Pancreas (tissue), 10 donors: Measurements from ENCODE around the gene COG3. TPM values are rescaled to one million over a fixed set of nuclear protein-coding genes. Genes with fewer than 3 reads are reported as not detected.
A peak's percentile ranks its signal among the peaks of the same experiment; 100 is the strongest.
"Not testable (repeated sequence)": the region's sequence is repeated elsewhere in the genome, so short reads cannot be mapped to it uniquely, and the experiment has no call there.

Experiments
- ATAC-seq, 4 donors: fragments of 200-7000 bp; cut with Tn5 transposase; one replicate each; pipeline versions ENCODE4 v1.8.0 to v1.9.1; 2020; ENCODE audit warnings: mild to moderate bottlenecking in 4 of 4, moderate library complexity in 4 of 4
- DNase-seq, 6 donors: peaks; one replicate each; pipeline ENCODE4 v3.0.0-alpha.2; 2020
- FAIRE-seq: peaks from 2 replicates; lab custom pipeline; 2012; peaks lifted over from hg19 to GRCh38; lab: Jason Lieb, UNC
- H3K27ac ChIP-seq, 4 donors: fragments of 200-600 bp; sonication (generic); 1 replicate in 3 of 4; 2 replicates in 1 of 4; pipeline versions ENCODE4 v1.5.0 to v1.8.0; 2020
- H3K27me3 ChIP-seq, 4 donors: fragments of 200-600 bp; one replicate each; pipeline ENCODE4 v1.8.0; 2021
- H3K36me3 ChIP-seq, 3 donors: fragments of 200-600 bp; sonication (generic) in 1 of 3; one replicate each; pipeline versions ENCODE4 v1.5.0 to v1.8.0; 2020 to 2021
- H3K4me1 ChIP-seq, 3 donors: fragments of 200-600 bp; one replicate each; pipeline ENCODE4 v1.8.0; 2021
- H3K4me3 ChIP-seq, 4 donors: fragments of 200-600 bp; sonication (generic) in 2 of 4; one replicate each; pipeline versions ENCODE4 v1.5.0 to v1.8.0; 2020 to 2021
- H3K9me3 ChIP-seq, 4 donors: fragments of 200-600 bp; one replicate each; pipeline ENCODE4 v1.8.0; 2021
- CTCF ChIP-seq, 4 donors: fragments of 200-600 bp; sonication (generic) in 3 of 4; IDR thresholded peaks; one replicate each; pipeline versions ENCODE4 v1.5.0 to v1.8.0; 2021; ENCODE audit warnings: antibody characterized with exemption in 4 of 4
- WGBS, 2 donors: extraction: QIAGEN DNeasy Blood & Tissue Kit; methylation state at CpG; one replicate each; pipeline ENCODE4 v1.1.7; 2013; 5-methylcytosine and 5-hydroxymethylcytosine counted together
- intact Hi-C, 3 donors: fragments of 100-400 bp; cut with DNase I; formaldehyde crosslinking; loops; one replicate each; pipeline versions ENCODE4 v1.11.1 to v1.14.2; 2022
- polyA plus RNA-seq, 2 donors: library from polyadenylated mRNA; stranded (reverse); fragments of 200-250 nt; gene quantifications; one replicate each; pipeline ENCODE4 v1.2.3, GENCODE V29; 2013
- total RNA-seq, 6 donors: library from RNA; stranded (reverse); fragmentation: NEBNext Ultra II Directional in 4 of 6; extraction: Animal tissue kit (Norgen Biotek cat#: 25700) in 4 of 6; gene quantifications; one replicate each; pipeline versions ENCODE4 v1.2.1 to v1.2.4, GENCODE V29; 2021 to 2023
- donor health status: healthy with polysubstance abuse.
- donor health status: DM: no; HTN: no; CAD: no; lungs with moderate emphysema.
- donor health status: DM: no; HTN: no; CAD: no.
- donor health status: control.
- donor health status: control.
- donor health status: Bipolar disorder and iron deficiency.
- donor health status: DM: yes; HTN: yes; CAD: no.
- donor health status: DM: no; HTN: no; CAD: no.
- donor health status: DM: no; HTN: no; CAD: no.
- donor health status: DM: yes; HTN: yes; CAD: no.

Gene COG3
- total RNA-seq (10 to 100 TPM; 16.4 to 19.9 (median 18.7) TPM), polyA plus RNA-seq (10 to 100 TPM; 15.0 to 19.4 TPM)

DNA sequence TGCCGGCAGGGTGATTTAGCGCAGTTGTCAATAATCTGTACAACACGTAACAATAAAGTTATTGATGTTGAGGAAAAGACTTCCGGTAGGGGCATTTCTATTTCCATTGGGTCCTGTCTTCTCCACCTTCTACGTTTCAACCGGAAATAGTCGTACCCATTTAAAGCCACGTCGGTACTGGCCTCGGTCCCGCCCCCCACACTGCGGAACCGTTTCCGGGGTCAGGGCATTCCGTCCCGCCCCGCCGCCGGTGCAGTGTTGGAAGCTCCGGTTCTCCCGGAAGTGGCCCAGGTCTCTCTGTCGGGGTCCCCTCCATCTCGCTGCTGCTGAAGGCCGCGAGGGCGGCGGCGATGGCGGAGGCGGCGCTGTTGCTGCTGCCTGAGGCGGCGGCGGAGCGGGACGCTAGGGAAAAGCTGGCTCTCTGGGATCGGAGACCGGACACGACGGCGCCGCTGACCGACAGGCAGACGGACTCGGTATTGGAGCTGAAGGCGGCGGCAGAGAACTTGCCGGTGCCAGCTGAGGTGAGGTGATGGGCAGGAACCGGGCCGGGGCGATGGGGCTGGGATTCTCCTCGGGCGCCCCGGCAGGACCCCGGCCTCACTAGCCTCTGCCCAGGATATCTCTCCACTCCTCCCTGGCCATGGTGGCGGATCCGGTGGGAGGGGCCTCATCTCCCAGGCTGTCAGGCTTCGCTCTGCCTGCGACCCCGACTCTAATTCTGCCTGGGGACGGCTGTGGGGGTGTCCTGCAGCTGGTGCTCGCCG is at the start of gene COG3:
TSS of gene COG3 (plus strand) at position 253 of the 767 bp plus-strand sequence. CDS start at position 351, 98 bp downstream.
- Histone ChIP-seq H3K4me3 (peak within 1 kb of the TSS; percentile 61 to 94 (median 88)), H3K27ac (peak within 1 kb of the TSS; percentile 82 to 95 (median 88)), H3K9me3 (no peaks in the 10 kb centered on the region), H3K36me3 (no peaks in the 10 kb centered on the region), H3K27me3 (no peaks in the 10 kb centered on the region), H3K4me1 (peaks cover 23 to 41% (median 28%) of the 10 kb centered on the region in 3 donors)
- intact Hi-C loops, result loop anchor here in 1 of 3 donors (10.0 kb wide), 1 partner anchor 50 kb away; the partner anchor contains the start of gene SLC25A30
- 0 to 1% methylated on average over 62 of the region's 63 CpGs for WGBS, 2 donors
- TF ChIP-seq CTCF (IDR thresholded peaks at IDR 0.05), result peak in 3 of 4 donors; percentile 13 to 43 (median 31)
- peak; percentile 94 for FAIRE-seq
- ATAC-seq, result peak; percentile 96 to 99 (median 98)
- DNase-seq, result peak; percentile 94 to 96 (median 95)

DNA sequence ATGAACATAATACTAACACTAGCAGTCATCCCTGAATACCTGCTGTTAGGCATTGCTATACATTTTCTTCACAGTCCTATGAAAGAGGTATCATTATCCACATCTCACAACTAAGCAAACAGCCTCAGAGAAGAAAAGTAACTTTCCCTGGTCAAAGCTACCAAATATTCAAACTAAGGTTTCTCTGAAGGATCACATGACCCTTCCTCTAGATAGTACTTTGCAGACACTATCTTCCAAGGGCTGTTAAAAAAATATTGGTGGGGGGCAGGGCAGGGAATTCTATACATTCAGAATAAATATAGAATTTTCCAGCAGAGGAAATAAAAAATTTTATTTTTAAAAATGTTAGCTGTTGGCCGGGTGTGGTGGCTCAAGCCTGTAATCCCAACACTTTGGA is 49.6 kb upstream of the COG3 start:
- H3K4me3 ChIP-seq, result peak overlapping the region in 2 of 4 donors; percentile 23 to 35
- no peak for ATAC-seq

DNA sequence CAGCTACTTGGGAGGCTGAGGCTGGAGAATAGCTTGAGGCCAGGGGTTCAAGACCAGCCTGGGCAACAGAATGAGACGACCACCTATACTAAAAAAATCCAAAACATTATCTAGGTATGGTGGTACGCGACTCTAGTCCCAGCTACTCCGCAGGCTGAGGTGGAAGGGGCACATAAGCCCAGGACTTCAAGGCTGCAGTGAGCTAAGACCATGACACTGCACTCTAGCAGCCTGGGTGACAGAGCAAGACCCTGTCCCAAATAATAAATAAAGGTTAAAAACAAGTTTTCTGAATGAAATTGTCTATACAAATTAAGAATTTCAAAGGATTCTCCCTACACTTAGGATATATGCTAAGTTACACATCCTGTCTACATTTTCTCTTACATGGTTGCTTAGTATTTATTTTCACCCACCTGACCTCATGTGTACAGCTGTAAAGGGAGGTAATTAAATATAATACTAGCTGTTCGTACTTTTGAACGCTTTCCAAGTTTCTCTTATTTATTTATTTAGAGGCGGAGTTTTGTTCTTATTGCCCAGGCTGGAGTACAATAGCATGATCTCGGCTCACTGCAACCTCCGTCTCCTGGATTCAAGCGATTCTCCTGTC is 48.1 kb upstream of the COG3 start:
- peak overlapping the region; percentile 4 to 86 (median 66) for H3K4me3 ChIP-seq
- TF ChIP-seq CTCF (IDR thresholded peaks at IDR 0.05), result no peak
- no peaks in the 10 kb centered on the region for H3K9me3 ChIP-seq
- no peaks in the 10 kb centered on the region for H3K36me3 ChIP-seq
- ATAC-seq (no peak), DNase-seq (no peak), FAIRE-seq (no peak)
- intact Hi-C loops, result loop anchor here in 1 of 3 donors (10.0 kb wide), 1 partner anchor 48 kb away; the partner anchor contains the start of gene COG3
- no peaks in the 10 kb centered on the region for H3K27me3 ChIP-seq
- WGBS, 2 donors, result 34 to 36% methylated on average over 10 of the region's 10 CpGs
- H3K4me1 ChIP-seq, result peaks cover 0 to 28% (median 14%) of the 10 kb centered on the region in 3 donors
- peak overlapping the region; percentile 77 to 93 (median 85) for H3K27ac ChIP-seq

More for the DNA sequence above, 49.6 kb upstream of the COG3 start:
- intact Hi-C loops, result loop anchor here in 1 of 3 donors (10.0 kb wide), 1 partner anchor 50 kb away; the partner anchor contains the start of gene COG3
- peaks cover 0 to 1% (median 0%) of the 10 kb centered on the region in 3 donors for H3K36me3 ChIP-seq
- H3K27me3 ChIP-seq, result no peaks in the 10 kb centered on the region
- FAIRE-seq (no peak), DNase-seq (no peak)
- WGBS, 2 donors, result 79 to 80% methylated on average over 1 of the region's 1 CpG
- peaks cover 0 to 28% (median 14%) of the 10 kb centered on the region in 3 donors for H3K4me1 ChIP-seq
- H3K9me3 ChIP-seq, result no peaks in the 10 kb centered on the region
- no peak for TF ChIP-seq CTCF (IDR thresholded peaks at IDR 0.05)
- peak overlapping the region; percentile 35 to 87 (median 74) for H3K27ac ChIP-seq

- H3K4me3 ChIP-seq, result peak within 1 kb of the TSS; percentile 59 to 86 (median 73)
- FAIRE-seq (no peak), DNase-seq (peak; percentile 90 to 97 (median 92)), ATAC-seq (peak; percentile 85 to 95 (median 90))
- H3K9me3 ChIP-seq, result no peaks in the 10 kb centered on the region
- peaks cover 0 to 23% (median 11%) of the 10 kb centered on the region in 3 donors for H3K4me1 ChIP-seq
- peak within 1 kb of the TSS; percentile 77 to 93 (median 85) for H3K27ac ChIP-seq
- H3K27me3 ChIP-seq, result no peaks in the 10 kb centered on the region
- TF ChIP-seq CTCF (IDR thresholded peaks at IDR 0.05), result no peak
- intact Hi-C loops, result loop anchor here in 1 of 3 donors (10.0 kb wide), 1 partner anchor 47 kb away; the partner anchor contains the start of gene COG3
- 0 to 1% methylated on average over 51 to 64 of the region's 64 CpGs for WGBS, 2 donors
- H3K36me3 ChIP-seq, result no peaks in the 10 kb centered on the region
Measured at GRCh38 chr13:45417790-45418534, 46.8 kb upstream of the COG3 start, which contains the start of gene SLC25A30. Gene SLC25A30 (minus strand): TSS chr13:45418373. CDS start chr13:45411425, 6,948 bp downstream.

DNA sequence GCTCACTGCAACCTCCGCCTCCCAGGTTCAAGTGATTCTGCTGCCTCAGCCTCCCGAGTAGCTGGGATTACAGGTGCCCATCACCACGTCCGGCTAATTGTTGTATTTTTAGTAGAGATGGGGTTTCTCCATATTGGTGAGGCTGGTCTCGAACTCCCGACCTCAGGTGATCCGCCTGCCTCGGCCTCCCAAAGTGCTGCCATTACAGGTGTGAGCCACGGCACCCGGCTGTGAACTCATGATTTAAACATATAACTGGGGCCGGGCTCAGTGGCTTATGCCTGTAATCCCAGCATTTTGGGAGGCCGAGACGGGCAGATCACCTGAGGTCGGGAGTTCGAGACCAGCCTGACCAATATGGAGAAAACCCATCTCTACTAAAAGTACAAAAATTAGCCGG is 45.4 kb upstream of the COG3 start:
- not testable (repeated sequence) for H3K36me3 ChIP-seq, H3K4me3 ChIP-seq, FAIRE-seq, H3K27me3 ChIP-seq, H3K9me3 ChIP-seq, ATAC-seq, DNase-seq, H3K27ac ChIP-seq
- peaks cover 0 to 13% (median 0%) of the 10 kb centered on the region in 3 donors for H3K4me1 ChIP-seq
- 95 to 98% methylated on average over 16 of the region's 16 CpGs for WGBS, 2 donors
- intact Hi-C loops, result loop anchor here in 1 of 3 donors (10.0 kb wide), 1 partner anchor 45 kb away; the partner anchor contains the start of gene COG3
